Fibroblast of pulmonary artery (primary cell): Measurements from ENCODE around the gene BMPER.

Source experiments
- DNase-seq: peaks from one replicate; pipeline ENCODE4 v3.0.0-alpha.2; 2010; ENCODE audit warnings: low read depth
- H3K4me3 ChIP-seq: replicated peaks from 2 replicates; pipeline ENCODE4 v1.5.1; 2011; ENCODE audit warnings: low read depth, mild to moderate bottlenecking, control low read depth, low read length, moderate library complexity
- TF ChIP-seq, protein P1 (sequence below): IDR thresholded peaks from 2 replicates; pipeline ENCODE4 v1.5.1; 2011; ENCODE audit warnings: mild to moderate bottlenecking, control low read depth, low read length, inconsistent platforms; ENCODE audit errors: missing control alignments

The BMPER gene

DNA sequence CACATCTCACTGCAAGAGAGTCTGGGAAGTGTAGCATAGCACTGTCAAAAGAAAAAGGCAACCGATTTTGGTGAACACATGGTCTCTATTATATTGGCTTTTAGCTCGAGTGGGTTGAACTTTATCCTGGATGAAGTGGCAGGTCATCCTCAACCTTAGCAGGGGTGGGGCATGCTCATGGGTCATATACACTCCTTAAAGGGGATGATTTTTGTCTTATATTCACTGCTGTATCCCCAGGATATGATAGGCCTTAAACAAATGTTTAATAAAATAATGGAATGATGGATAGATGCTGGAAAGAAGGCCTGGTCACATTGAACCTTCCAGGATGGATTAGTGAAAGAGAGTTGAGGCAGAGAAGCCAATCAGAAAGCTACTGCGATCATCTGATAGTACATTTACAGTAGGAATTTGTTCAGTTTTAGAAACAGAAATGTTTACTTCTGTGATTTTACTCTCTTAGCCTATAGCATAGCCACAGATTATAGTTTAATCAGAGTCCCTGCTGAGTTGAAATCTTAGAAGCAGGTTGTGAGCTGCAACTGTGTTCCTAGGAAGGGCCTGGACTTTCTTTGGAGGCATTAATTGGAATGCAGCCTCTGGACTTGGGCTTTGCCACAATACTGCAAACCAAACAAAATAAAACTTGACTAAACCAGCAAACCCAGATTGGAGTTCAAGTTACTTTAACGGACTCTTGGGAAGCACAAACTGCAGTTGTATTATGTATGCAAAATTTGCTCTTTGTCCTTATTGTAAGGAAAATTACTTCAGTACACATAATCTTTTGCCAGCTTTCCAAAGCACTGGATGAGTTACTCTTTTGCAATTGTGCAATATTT, 138.3 kb downstream of the BMPER start:
- no peak overlapping the region for H3K4me3 ChIP-seq
- TF ChIP-seq, protein P1, sequence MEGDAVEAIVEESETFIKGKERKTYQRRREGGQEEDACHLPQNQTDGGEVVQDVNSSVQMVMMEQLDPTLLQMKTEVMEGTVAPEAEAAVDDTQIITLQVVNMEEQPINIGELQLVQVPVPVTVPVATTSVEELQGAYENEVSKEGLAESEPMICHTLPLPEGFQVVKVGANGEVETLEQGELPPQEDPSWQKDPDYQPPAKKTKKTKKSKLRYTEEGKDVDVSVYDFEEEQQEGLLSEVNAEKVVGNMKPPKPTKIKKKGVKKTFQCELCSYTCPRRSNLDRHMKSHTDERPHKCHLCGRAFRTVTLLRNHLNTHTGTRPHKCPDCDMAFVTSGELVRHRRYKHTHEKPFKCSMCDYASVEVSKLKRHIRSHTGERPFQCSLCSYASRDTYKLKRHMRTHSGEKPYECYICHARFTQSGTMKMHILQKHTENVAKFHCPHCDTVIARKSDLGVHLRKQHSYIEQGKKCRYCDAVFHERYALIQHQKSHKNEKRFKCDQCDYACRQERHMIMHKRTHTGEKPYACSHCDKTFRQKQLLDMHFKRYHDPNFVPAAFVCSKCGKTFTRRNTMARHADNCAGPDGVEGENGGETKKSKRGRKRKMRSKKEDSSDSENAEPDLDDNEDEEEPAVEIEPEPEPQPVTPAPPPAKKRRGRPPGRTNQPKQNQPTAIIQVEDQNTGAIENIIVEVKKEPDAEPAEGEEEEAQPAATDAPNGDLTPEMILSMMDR: no peak
- no peak for DNase-seq

DNA sequence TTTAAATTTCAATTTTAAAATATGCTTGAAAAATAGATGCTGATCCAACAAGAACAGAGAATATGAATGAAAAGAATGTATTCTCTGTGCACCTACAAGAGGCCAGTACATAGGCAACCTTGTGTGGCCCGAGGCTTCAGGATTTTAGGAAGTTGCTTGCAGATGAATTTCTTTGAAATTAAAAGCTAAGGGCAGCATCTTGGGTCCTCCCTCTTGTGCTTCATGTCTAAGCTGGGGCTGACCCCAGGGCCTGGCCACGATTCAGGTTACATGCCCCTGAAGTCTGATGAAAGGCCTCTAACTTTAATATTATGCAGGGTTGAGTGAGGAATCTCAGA, 138.9 kb downstream of the BMPER start:
- H3K4me3 ChIP-seq: no peak overlapping the region
- no peak for DNase-seq
- TF ChIP-seq, protein P1: no peak

DNA sequence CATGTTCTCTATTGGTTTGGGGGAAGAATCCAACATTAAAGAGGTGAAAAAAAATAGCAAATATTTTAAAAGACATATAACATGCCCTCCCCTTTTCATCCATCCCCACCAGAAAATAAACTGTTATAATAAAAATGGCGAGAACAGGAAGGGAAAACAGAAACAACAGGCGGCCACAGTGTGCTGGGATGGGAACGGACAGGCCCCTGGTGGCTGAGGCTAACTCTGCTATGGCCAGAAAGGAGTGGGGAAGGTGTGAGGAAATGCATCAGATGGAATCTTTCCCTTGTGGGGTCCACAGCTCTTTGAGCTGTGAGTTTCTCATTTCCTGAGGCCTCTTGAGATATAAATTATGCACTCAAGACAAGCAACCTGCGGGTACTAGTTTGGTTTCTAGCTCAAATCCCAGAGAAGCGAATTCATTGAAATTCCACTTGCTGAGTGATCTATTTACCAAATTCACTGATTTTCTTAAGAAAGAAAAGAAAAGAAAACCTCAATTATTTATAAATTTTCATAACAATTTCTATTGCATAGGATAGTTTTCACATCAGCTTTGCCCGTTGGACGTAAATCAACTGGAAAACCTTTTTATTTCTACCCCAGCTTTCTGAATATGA, 139.5 kb downstream of the BMPER start:
- H3K4me3 ChIP-seq: no peak overlapping the region
- TF ChIP-seq, protein P1: no peak
- no peak for DNase-seq

DNA sequence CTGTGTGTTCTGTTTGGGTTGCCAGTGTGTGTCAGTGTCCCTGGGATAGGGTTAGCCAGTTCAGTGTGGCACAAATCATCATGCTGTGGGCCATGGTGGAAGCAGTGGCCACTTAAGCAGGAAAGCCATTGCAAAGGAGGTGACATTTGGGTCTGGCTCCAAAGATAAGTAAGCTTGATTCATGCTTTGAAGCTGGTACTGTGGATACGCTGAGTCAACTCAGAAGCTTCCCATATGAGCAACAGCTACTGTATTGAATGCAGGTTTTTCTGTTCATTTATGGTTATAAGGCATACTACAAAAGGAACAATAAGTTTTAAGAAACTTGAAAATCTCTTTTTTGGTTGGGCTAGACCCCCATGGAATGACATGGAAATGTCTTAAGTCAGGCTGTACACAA, 143.1 kb downstream of the BMPER start:
- TF ChIP-seq, protein P1: no peak
- no peak for DNase-seq

DNA sequence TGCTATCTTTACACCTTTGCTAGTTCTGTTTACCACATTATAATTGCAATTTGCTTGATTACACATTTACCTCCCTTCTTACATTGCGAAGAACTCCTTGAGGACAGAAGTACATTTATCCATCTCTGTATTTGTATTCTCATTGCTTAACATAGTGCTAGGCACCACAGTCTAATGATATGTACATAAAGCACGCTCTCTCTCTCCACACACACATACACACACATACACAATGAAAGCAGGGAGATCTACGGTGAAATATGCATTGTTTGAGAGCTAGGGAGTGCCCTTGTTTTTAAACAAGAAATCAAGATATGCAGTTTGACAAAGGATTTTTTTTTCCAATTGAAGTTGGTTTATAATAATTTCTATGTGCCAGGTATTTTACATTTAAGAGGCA, 148.7 kb downstream of the BMPER start:
- no peak for DNase-seq
- TF ChIP-seq, protein P1: no peak
- no peak overlapping the region for H3K4me3 ChIP-seq

More for the DNA sequence above, 143.1 kb downstream of the BMPER start:
- H3K4me3 ChIP-seq: no peak overlapping the region

DNA sequence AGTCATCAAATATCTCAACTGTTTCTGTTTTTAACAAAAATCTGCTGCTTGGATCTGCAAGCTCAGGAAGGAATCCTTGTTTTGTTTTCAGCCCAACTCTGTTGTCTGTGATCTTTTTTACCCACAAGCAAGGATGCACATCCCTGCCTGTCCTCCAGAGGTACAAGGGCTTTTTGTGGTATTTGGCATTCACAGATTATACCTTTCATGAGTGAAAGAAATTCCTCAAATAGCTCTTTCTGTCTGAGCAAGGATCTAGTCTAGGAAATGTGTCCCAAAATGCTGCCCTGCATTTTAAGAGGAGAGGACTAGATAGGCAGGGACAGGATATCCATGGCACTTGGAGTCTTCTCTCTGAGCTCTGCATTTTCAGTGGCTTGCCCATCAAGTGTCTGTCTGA, 151.8 kb downstream of the BMPER start:
- H3K4me3 ChIP-seq: no peak overlapping the region
- TF ChIP-seq, protein P1: no peak
- DNase-seq: no peak
